GM18498 (cell line): ENCODE results near the gene CCSER2.
"Not testable (repeated sequence)": the region's sequence is repeated elsewhere in the genome, so short reads cannot be mapped to it uniquely, and the experiment has no call there.

Experiments
- ATAC-seq: cut with Tn5 transposase; IDR thresholded peaks from one replicate; pipeline ENCODE4 v1.9.1; 2021; ENCODE audit warnings: mild to moderate bottlenecking, moderate library complexity; ENCODE audit not compliant: unreplicated experiment

CCSER2 gene

DNA sequence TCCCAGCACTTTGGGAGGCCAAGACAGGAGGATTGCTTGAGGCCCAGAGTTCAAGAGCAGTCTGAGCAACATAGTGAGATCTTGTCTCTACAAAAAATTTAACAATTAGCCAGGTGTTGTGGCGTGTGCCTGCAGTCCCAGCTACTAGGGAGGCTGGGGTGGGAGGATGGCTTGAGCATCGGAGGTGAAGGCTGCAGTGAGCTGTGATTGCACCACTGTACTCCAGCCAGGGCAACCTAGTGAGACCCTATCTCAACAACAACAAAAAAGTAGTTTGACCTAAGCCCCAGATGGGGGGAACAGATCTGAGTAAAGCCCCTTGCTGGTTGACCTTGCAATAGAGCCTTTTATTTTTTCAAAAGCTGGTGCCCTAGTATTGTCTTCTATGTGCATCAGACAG, 15.6 kb upstream of the CCSER2 start:
- ATAC-seq = no peak

DNA sequence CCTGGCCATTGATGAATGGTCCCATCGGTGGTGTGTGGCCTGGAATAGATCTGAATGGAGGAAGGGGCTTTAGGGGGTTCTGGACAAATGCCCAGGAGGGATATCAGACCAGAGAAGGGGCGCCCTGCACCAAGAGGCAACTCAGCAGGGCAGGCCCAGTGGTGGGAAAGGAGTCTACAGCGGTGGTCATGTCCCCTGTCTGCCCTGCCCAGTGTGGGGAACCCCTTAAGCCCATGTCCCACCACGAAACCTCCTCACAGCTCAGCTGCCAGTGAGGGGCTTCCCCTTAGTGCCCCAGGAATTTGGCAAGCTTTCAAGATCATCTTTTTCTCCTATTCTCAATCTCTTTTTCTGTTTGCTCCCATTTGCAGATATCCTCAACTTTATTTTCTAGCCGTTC, 14.1 kb upstream of the CCSER2 start:
- ATAC-seq = no peak

DNA sequence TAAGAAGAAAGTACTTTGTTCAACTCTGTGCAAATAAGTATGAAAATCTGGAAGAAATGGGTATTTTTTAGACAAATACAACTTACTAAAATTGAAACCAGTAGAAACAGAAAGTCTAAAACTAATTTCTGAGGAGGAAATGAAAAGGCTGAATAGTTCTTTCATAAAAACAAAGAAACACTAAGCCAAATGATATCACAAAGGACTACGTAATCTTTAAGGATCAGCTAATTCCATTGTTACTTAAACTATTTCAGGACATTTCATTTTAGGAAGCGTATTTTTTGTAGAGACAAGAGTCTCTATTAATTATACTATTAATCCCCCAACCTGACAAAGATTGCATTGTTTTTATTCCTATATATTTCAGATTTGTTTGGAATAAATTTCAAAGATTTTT, 11.2 kb upstream of the CCSER2 start:
- no peak for ATAC-seq

DNA sequence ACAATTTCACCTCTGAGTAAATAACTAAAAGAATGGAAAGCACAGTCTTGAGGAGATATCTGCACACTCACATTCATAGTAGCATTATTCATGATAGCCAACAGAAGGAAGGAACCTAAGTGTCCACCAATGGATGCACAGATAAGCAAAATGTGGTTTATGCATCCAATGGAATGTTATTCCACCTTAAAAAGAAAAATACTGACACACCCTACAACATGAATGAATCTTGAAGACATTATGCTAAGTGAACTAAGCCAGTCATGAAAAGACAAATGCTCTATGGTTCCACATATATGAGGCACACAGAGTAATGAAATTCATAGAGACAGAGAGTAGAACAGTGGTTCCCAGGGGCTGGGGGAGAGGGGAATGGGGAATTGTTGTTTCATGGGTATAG, 6.5 kb upstream of the CCSER2 start:
- ATAC-seq = no peak

DNA sequence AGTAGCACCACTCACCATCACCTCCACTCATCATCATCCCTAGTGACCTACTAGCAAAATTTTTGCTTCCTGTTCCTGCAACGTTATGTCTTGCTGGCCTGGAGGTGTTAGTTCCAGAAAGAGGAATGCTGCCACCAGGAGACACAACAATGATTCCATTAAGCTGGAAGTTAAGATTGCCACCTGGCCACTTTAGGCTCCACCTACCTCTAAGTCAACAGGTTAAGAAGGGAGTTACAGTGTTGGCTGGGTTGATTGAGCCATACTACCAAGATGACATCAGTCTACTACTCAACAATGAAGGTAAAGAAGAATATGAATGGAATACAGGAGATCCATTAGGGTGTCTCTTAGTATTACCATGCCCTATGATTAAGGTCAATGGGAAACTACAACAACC, 4.8 kb upstream of the CCSER2 start:
- ATAC-seq = not testable (repeated sequence)

DNA sequence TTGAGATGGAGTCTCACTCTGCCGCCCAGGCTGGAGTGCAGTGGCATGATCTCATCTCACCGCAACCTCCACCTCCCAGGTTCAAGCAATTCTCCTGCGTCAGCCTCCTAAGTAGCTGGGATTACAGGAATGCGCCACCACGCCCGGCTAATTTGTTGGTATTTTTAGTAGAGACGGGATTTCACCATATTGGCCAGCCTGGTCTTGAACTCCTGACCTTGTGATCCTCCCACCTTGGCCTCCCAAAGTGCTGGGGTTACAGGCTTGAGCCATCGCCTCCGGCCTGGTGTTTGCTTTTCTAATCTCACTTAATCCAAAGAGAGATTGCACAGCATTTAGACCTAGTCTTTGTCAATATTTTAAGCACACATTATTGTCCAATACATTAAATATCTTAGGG, 1.4 kb upstream of the CCSER2 start:
- ATAC-seq = not testable (repeated sequence)

DNA sequence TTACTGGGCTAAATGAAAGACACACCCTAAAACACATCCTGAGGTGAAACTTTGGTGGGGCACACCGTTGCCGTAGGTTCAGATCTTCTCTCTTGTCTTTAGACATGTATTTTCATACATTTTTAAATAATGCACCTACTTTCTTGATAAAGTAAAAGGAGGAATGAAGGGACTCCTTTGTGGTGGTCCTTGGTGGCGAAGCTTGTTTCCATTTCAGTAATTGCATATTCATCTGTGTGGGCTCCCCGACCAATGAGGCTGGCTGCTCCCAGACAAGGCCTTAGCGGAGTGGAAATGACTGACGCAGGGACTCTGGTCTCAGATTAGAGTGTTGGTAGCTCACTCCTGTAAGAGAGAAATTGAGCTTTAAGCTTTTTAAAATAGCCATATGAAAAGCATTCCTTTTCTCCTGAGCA, 815 bp downstream of the CCSER2 start:
- peak; percentile 10 for ATAC-seq

DNA sequence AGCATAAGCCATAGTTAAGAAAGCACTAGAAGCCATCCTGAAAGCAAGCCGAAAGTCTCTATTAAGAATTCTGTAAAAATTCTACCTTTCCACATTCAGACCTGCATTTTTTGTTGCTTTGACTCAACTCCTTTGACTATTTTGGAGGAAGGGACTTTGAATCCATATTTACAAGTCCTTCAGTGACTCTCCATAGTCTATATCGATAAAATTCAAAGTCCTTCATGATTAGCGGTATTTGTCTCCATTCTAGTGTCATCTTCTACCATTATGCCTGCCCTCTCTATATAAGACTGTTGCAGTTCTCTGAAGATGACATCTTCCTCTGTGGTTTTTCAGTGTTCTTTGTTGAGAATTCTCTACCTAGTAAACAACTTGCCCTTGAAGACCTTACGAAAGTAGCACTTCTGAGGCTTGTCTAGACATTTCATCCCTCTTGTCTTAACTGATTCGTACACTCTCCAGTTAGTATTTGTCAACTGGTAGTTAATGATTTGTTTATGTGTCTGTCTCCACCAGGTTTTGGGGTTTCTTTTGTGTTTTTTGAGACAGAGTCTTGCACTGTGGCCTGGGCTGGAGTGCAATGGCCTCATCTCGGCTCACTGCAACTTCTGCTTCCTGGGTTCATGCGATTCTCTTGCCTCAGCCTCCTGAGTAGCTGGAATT, 1.7 kb downstream of the CCSER2 start:
- ATAC-seq = peak; percentile 59

DNA sequence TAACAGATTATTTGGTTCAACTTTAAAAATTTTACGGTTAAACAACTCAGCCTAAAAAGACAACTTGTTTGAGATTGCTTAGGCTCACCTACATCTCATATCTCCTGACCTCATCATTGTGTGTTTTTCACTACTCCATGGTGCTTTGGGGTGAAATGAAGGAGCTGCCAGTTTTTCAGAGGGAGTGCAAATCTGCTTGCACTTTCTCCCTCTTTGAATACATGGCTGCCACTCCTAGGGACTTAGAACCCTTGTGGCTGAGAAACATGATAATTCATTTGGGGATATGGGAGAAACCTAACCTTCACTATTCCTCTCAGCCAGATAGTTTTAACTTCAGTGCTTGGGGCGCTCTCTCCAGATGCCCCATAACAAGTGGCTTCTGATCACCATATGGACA, 2.7 kb downstream of the CCSER2 start:
- ATAC-seq = no peak

DNA sequence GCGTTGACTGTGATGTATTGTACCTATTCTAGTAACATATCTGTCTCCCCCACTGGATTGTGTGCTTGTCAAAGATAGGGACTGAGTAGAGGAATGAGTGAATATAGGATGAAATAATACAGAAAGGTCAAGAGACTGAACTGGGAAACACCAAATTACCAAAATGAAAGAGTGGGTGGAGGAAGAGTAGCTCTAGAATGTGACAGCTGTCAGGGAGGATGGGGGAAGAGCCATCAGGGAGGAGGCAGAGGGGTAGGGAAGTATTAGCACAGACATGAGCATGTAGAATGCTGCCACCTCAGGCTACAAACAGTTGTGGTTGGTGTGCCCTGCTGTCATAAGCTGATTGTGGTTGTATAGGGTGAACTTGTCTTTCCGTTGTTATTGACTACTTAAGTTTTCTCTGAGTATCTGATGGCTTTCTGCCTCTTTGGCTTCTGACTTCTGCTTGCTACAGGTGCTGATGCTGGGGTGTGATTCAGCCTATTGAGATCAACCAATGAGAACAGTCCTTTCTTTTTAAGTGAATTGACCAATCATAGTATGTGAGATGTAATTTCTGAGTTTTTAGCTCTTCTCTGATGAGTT, 5.6 kb downstream of the CCSER2 start:
- peak; percentile 60 for ATAC-seq

DNA sequence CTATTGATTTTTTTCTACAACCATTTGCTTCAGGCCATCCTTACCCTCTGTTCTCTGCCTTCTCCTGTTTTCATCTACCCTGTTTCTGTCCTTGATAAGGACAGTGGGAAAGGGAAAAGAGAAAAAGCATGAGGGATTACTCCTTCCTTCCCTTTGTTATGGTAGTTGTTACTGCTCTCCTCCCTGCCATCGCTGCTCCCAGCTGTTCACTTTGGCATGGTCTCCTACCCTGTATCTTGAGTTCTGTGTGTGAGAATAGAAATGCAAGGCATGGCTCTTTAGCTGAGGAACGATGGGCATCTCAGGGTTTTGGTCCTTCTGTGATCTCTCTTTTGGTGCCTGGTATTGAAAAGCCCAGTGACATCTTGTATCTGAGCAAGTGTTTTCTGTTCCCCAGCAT, 6.4 kb downstream of the CCSER2 start:
- ATAC-seq = no peak

DNA sequence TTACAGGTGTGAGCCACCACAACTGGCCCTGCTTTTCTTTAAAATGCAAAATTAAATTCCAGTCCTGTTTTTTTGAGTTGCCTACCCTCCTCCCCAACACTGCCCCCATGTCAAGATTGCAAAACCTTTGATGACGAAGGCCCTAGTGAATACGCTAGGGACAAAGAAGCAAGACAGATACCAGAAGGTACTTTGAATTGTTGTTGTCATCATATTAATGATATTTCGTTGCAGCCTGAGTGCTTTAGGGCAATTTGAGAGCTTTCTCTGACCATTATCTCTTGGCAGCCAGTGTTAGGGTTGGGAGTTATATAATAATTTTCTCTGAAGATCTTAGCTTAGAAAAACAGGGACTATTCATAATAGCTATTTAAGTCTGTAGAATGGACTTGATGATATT, 7.1 kb downstream of the CCSER2 start:
- no peak for ATAC-seq

DNA sequence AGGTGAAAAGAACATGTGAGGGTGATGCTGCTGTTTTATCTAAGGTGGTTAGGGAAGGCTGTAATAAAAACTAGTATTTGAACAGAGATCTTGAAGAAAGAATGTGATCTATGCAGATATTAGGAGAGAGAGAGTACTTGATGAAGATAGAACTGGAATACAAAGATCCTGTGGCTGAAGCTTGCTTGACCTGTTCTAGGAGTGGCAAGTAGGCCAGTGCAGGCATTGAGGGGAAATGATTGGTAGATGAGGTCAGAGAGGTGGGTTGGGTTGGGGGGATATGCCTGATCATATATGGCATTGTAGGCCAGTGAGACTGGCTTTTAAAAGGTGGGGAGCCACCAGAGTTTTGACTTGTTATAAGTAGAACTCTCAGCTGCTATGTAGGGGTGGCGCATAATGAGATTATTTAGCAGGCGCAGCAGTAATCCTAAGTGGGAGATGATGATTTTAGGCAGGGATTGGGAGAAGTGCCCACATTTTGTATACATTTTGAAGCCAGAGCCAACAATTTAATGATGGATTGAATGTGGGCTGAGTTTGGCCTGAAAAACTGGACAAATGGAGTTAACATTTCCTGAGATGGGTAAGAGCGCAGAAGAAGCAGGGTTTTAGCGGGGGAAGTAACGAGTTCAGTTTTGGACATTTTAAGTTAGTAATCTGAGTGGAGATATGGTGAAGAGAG, 8.2 kb downstream of the CCSER2 start:
- no peak for ATAC-seq

DNA sequence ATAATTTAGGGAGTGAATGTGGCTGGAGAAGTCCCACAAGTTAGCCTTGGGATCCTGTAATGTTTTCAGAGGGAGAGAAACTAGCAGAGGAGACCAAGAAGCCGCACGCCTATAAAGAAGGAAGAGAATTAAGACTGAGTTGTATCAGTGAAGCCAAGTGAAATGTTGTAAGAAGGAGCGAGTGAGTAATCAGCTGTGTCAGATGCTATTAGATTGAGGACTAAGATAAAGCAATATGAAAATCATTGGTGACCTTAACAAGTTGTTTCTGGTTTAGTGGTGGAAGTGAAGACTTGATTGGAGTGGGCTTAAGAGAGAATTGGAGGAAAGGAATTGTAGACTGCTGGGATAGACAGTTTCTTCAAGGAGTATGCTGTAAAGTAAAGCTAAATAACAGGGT, 8.8 kb downstream of the CCSER2 start:
- ATAC-seq = no peak

DNA sequence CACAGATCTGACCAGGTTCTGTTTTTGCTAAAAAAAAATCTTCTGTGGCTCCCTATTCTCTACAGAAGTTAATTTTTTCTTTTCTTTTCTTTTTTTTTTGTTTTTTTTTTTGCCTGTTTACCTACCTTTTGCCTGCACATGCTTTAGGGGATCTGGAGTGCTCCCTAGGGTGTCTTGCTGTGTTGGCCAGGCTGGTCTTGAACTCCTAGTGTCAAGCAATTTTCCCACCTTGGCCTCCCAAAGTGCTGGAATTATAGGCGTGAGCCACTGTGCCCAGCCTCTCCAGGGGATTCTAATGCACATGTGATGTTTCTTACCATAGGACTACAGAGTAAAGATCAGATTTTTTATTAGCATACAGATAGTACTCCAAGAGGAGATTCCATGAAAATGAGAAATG, 10.6 kb downstream of the CCSER2 start:
- ATAC-seq = no peak

DNA sequence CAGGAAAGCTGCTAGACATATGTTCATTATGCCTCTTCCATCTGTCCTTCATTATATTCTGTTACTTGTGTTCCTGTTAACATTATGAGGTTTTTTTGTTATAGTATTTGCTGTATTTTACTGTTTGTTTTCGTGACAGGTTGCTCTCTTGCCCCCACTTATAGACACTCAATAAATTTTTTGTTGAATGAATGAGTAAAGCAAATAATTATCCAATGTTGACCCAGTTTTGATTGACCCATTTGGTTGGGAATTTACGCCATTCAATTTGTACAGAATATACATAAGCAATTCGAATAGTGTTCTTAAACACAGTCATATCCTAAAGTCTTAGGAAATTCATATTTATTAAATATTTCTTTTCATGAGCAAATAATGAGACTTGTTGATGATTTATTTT, 11.8 kb downstream of the CCSER2 start:
- no peak for ATAC-seq

DNA sequence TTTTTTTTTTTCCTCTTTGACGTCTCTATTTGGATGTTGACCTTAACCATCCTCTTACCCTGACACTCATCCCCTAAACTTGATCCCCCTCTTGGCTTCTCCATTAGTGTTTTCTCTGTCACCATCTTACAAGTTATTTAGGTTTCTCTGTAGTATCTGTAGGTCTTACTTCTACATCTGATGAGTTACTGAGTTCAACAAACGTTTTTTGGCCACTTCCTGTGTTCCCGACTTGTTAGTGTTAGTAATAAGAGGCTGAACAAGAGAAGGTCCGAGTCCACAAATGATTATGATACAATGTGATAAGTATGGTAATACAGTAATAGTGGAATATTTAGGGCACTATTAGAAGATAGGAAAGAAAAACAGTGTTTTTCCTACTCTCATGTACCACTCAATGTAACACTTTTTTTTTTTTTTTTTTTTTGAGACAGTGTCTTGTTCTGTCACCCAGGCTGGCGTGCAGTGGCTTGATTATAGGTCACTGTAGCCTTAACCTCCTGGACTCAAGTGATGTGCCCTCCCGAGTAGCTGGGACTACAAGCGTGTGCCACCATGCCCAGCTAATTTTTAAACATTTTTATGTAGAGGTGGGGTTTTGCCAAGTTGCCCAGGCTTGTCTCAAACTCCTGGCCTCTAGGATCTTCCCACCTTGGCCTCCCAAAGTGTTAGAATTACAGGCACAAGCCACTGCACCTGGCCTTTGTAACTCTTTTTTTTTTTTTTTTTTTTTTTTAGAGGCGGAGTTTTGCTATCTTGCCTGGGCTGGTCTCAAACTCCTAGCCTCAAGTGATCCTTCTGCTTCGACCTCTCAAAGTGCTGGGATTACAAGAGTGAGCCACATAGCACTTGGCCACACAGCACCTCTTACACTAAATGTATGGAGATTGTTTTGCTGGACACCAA, 12.5 kb downstream of the CCSER2 start:
- no peak for ATAC-seq

DNA sequence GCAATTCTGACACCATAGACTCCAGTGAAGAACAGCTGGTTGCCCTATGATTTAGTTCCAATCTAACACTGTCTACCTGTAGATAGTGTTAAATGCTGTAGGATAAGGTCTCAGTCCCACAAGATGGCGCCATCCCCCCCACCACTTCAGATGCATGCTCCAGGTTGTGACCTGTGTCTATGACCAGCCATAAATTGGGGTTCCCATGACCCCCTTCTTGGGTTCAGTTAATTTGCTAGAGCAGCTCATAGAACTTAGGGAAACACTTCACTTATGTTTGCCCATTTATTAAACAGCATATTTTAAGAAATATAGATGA, 13.1 kb downstream of the CCSER2 start:
- no peak for ATAC-seq

DNA sequence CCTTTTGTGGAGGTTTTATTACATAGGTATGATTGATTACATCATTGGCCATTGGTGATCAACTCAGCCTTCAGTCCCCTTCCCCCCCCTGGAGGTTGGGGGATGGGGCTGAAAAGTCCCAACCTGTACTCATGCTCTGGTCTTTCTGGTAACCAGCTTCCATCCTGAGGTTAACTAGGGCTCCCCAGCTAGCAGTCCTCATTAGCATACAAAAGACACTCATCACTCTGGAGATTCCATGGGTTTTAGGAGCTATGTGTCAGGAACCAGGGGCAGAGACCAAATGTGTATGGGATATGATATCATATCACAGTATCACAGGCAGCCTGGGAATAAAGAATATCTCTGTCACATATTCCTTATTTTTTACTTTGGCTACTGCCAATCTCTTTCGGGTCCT, 13.6 kb downstream of the CCSER2 start:
- ATAC-seq = no peak

DNA sequence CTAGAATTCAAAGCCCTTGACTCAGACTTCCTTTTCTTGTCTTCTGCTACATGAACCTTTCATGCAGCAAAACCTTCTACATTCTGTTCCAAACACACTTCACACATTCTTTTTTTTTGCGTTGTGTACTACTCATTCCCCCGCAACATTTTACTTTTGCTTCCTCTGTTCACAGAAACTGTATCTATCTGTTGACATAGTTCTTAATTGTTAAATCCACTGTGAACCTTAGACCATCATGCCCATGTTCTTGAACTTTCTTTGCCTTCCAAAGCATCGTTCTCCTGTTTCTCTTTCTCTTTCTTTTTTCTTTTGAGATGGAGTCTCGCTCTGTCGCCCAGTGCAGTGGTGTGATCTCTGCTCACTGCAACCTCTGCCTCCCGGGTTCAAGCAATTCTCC, 14.2 kb downstream of the CCSER2 start:
- ATAC-seq = peak; percentile 73

DNA sequence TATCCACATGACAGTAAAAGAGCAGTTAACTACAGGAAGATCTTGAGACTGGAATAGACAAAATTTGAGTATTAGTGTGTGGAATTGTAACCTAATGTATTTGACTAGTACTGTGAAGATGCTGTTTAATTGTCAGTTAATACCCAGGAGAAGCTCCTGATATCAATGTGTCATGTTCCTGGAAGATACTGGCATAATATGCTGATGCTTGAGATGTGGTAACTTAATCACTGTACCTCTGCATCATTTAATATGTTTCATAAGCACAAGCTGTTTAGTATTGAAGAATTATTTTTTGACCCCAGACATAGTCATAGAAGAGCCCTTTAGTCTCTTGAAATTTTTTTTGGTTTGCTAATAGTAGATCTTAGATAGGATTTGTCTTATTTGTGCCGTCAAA, 15.4 kb downstream of the CCSER2 start:
- ATAC-seq = no peak

DNA sequence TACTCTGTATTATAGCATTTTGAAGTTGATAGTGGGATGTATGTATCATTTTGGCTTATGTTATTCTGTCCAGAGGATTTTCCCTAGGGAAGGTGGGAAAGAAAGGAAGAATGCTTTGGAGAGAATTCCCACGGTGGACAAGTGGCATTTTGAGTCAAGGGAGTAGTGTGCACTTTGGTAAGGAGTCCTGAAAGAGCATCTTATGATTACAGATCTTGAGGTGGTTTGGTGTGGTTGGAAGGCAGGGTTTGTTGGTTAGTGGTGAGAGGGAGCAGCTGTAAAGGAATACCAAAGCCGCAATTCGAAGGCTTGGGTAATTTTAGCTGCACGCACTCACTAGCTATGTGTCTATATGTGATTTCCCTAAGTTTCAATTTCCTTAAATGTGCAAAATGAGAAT, 16.1 kb downstream of the CCSER2 start:
- no peak for ATAC-seq
